K562 (cell line): ENCODE data around the gene IRF2BP1. TPM values are rescaled to one million over a fixed set of nuclear protein-coding genes. Genes with fewer than 3 reads are reported as not detected.

ENCODE experiments used
- BCOR ChIP-seq: fragments of 450-650 bp; IDR thresholded peaks from 2 replicates; pipeline ENCODE4 v1.6.1; 2016
- CCAR2 ChIP-seq: fragments of 200-400 bp; formaldehyde crosslinking; IDR thresholded peaks from 2 replicates; pipeline ENCODE4 v1.6.1; 2017; ENCODE audit warnings: mild to moderate bottlenecking, low read depth, low read length
- CHCHD3 ChIP-seq: fragments of 250-450 bp; sonication (Bioruptor Pico); IDR thresholded peaks from 2 replicates; pipeline ENCODE4 v2.1.2; 2022; ENCODE audit warnings: mild to moderate bottlenecking
- E2F4 ChIP-seq: sonication (generic); formaldehyde crosslinking; IDR thresholded peaks from 2 replicates; pipeline ENCODE4 v1.8.0; 2022; ENCODE audit warnings: mild to moderate bottlenecking, low read depth, missing genetic modification reagents
- HMG20B ChIP-seq: fragments of 250-450 bp; sonication (Bioruptor Pico); IDR thresholded peaks from 2 replicates; pipeline ENCODE4 v1.5.0; 2021; ENCODE audit warnings: mild to moderate bottlenecking
- HOXB6 ChIP-seq: fragments of 250-450 bp; sonication (Bioruptor Pico); IDR thresholded peaks from 2 replicates; pipeline ENCODE4 v1.5.1; 2022; ENCODE audit warnings: mild to moderate bottlenecking, borderline replicate concordance
- KDM2B ChIP-seq: fragments of 250-450 bp; sonication (Bioruptor Pico); IDR thresholded peaks from 2 replicates; pipeline ENCODE4 v1.8.0; 2021; ENCODE audit warnings: mild to moderate bottlenecking, moderate library complexity
- RCOR1 ChIP-seq, 2 experiments: IDR thresholded peaks; 2 replicates each; pipeline ENCODE4 v1.6.1; 2012; ENCODE audit warnings: low read depth in 2 of 2, low read length in 2 of 2, borderline replicate concordance in 1 of 2, improper control_type of control experiment in 1 of 2
- SP2 ChIP-seq: IDR thresholded peaks from 2 replicates; pipeline ENCODE4 v1.6.1; 2011; ENCODE audit warnings: mild to moderate bottlenecking, low read depth, low read length, moderate library complexity; ENCODE audit not compliant: poor library complexity, severe bottlenecking; ENCODE audit errors: extremely low read depth
- TCF15 ChIP-seq: fragments of 250-450 bp; sonication (Bioruptor Pico); IDR thresholded peaks from 2 replicates; pipeline ENCODE4 v1.8.0; 2022; ENCODE audit warnings: moderate library complexity, mild to moderate bottlenecking, inconsistent platforms
- ZNF318 ChIP-seq, 2 experiments: fragments of 450-650 bp; IDR thresholded peaks; 2 replicates each; pipeline ENCODE4 v1.6.1; 2016; ENCODE audit warnings: mild to moderate bottlenecking in 2 of 2, borderline replicate concordance in 1 of 2, low read depth in 1 of 2, moderate library complexity in 1 of 2
- ZNF398 ChIP-seq: fragments of 250-450 bp; sonication (Bioruptor Pico); IDR thresholded peaks from 2 replicates; pipeline ENCODE4 v1.8.0; 2021; ENCODE audit warnings: moderate library complexity, mild to moderate bottlenecking, inconsistent platforms
- ZNF584 ChIP-seq: fragments of 200-800 bp; sonication (Bioruptor generic); IDR thresholded peaks from 2 replicates; pipeline ENCODE4 v1.6.1; 2016; ENCODE audit warnings: low read depth, mild to moderate bottlenecking, missing genetic modification characterization, missing compliant biosample characterization
- ZNF75A ChIP-seq: fragments of 450-650 bp; formaldehyde crosslinking; IDR thresholded peaks from 2 replicates; pipeline ENCODE4 v1.4.0; 2020; ENCODE audit warnings: mild to moderate bottlenecking
- polyA plus RNA-seq, 8 experiments: library from polyadenylated mRNA; depleted of rRNA in 4 of 8; stranded (reverse) in 5 of 8; unstranded in 3 of 8; fragments of >200 nt; fragmentation: Nextera tagmentation in 2 of 8; fragmentation: Illumina TruSeq in 1 of 8; extraction: Ambion mirVana in 2 of 8; extraction: Trizol in 1 of 8; gene quantifications; 2 replicates each; pipeline versions ENCODE4 v1.2.1 to v1.2.3, GENCODE V29; 2011 to 2014; ENCODE audit warnings: inconsistent platforms in 1 of 8, missing spikeins in 1 of 8
- total RNA-seq, 7 experiments: library from RNA; depleted of rRNA in 6 of 7; stranded (reverse); fragments of >200 nt in 6 of 7; fragmentation: Illumina TruSeq in 2 of 7; extraction: Trizol in 2 of 7; gene quantifications; 2 replicates each; pipeline versions ENCODE4 v1.2.1 to v1.2.3, GENCODE V29; 2011 to 2021; ENCODE audit warnings: low replicate concordance in 1 of 7

IRF2BP1 gene
- total and polyA plus RNA-seq, 9 of the 15 experiments (the other 6 are each of a cell fraction or from before 2014, with no cell fraction given) = 0.61 to 35.9 (median 3.5) TPM

GRCh38 chr19:45862564-45863334 is 23.2 kb downstream of the IRF2BP1 start, which contains the start of gene SYMPK (continued):
- TF ChIP-seq CCAR2 (no peak), HOXB6 (CRISPR knock-in tag) (no peak), ZNF398 (CRISPR knock-in tag) (no peak), ZNF75A (CRISPR knock-in tag) (no peak), KDM2B (CRISPR knock-in tag) (no peak), HMG20B (CRISPR knock-in tag) (no peak), BCOR (peak; percentile 55), TCF15 (CRISPR knock-in tag) (no peak), ZNF318 (IDR thresholded peaks at IDR 0.05; ENCODE audit: borderline replicate concordance in 1 of 2, low read depth in 1 of 2) (no peak), RCOR1 (IDR thresholded peaks at IDR 0.05; ENCODE audit: borderline replicate concordance in 1 of 2, low read depth in 2 of 2, low read length in 2 of 2) (peak in 1 of 2 experiments; percentile 23; a peak in 1 of 4 replicates), E2F4 (CRISPR knock-in tag) (no peak), CHCHD3 (no peak), SP2 (no peak), ZNF584 (CRISPR knock-in tag) (no peak)
